ENCODE measurements around the gene MRPL12.

The MRPL12 gene

DNA sequence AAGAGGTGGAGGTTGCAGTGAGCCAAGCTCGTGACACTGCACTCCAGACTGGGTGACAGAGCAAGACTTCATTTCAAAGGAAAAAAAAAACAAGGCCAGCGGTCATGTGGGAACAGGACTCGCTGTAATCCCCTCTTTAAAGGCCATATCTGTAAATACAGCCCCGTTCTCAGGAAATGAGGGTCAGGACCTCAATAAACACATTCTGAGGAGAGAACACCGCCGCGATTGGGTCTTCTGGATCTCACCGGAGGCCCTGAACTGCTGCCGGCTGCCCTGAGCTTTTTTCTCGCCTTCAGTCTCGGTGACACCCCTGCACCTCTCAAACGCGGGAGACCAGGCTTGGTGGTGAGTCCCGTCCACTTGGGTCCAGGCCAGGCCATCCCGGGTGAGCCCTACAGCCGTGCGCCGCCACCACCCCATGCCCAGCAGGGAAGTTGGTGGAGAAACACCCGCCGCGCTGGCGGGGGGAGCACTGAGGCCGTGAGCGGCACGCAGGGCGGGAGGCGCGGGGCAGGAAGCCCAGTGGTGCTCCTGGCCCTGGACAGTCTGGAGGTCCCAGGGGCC lies 37.3 kb downstream of the MRPL12 start:
- no peak for DNase-seq (ENCODE audit: low read depth)

DNA sequence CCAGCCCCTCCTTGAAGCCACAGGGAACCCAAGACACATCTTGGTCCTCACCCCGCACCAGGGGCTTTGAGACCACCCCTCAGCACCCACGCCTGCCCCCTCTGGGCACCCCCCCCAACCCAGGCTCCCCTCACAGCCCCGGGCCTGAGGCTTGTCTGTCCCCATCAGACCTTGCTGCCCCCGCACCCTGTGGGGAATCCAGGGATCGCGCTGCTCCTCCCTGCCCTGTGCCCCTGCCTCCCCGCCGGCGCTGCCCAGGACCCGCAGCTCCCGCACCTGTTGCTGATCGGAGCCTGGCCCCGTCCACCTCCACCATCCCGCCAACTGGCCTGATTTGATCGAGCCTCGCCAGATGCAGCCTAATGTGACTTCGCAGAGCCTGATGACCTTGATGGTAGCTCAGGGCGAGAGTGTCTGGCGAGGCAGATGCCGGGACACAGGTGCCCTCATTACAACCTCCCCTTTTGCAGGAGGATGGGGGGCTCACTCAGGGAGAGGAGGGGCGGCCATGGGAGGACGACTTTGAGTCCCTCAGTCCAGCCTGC lies 38.0 kb downstream of the MRPL12 start:
- no peak for DNase-seq (ENCODE audit: low read depth)

DNA sequence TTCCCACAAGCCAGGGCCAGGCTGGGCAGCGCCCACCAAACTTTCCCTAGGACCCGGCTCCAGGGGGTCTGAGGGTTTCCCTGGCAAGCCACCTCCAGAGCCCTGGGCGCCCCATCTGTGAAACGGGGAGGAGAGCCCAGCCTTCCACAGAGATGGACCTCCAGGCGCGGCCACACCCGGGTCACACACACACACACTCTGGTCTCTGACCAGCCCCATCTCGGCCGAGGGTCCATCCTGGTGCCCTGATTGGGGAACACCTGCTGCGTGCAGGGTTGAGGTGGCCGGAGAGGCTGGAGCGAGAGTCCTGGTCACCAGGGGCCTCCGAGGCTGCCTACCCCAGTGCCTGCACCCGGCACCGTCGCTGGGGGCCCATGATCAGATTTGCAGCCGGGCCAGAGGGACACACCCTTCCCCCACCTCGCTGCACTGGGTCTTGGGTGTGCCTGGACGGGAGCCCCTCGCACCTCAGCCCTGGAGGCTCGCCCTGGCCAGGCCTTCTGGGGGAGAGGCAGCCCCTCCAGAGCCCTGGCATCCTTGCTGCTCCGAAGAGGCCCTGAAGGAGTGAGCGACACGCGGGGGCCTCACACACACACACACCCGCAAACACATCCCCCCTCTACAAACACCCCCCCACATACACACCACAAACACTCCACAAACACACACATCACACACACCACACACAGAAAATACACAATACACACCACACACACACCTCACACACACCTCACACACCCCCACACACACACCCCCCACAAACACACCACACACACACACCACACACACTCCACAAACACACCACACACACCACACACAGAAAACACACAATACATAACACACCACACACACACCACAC lies 38.7 kb downstream of the MRPL12 start:
- no peak for DNase-seq (ENCODE audit: low read depth)
